Measurements from ENCODE around the gene CES3. TPM values are rescaled to one million over a fixed set of nuclear protein-coding genes. Genes with fewer than 3 reads are reported as not detected.
"Not testable (repeated sequence)": the region's sequence is repeated elsewhere in the genome, so short reads cannot be mapped to it uniquely, and the experiment has no call there.

Gene CES3
- total RNA-seq, 4 donors from 2014 or later, result 10.3 to 30.3 (median 12.9) TPM

GRCh38 chr16:66932076-66932475 is 29.0 kb upstream of the CES3 start:
- ATAC-seq (no peak), DNase-seq (no peak)
- intact Hi-C loops (cut with DNase I; ENCODE audit: low total_unique reads), result no loop called here
- in situ Hi-C loops (cut with MboI; ENCODE audit: low sequenced_read_pairs in 4 of 4), result no loop called here
- TF ChIP-seq, protein P1, sequence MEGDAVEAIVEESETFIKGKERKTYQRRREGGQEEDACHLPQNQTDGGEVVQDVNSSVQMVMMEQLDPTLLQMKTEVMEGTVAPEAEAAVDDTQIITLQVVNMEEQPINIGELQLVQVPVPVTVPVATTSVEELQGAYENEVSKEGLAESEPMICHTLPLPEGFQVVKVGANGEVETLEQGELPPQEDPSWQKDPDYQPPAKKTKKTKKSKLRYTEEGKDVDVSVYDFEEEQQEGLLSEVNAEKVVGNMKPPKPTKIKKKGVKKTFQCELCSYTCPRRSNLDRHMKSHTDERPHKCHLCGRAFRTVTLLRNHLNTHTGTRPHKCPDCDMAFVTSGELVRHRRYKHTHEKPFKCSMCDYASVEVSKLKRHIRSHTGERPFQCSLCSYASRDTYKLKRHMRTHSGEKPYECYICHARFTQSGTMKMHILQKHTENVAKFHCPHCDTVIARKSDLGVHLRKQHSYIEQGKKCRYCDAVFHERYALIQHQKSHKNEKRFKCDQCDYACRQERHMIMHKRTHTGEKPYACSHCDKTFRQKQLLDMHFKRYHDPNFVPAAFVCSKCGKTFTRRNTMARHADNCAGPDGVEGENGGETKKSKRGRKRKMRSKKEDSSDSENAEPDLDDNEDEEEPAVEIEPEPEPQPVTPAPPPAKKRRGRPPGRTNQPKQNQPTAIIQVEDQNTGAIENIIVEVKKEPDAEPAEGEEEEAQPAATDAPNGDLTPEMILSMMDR (IDR thresholded peaks at IDR 0.05 in 4 of 5, conservative IDR thresholded peaks at IDR 0.05 in 1 of 5), result no peak
- no peak for TF ChIP-seq POLR2A (IDR thresholded peaks at IDR 0.05)
- Histone ChIP-seq H3K27ac (peak overlapping the region; percentile 95 to 99 (median 98)), H3K27me3 (no peaks in the 10 kb centered on the region), H3K4me1 (peaks cover 62 to 72% of the 10 kb centered on the region in 2 donors), H3K4me3 (no peak overlapping the region), H3K36me3 (peaks cover 0 to 14% of the 10 kb centered on the region in 2 donors), H3K9me3 (no peaks in the 10 kb centered on the region)

GRCh38 chr16:66933776-66934137 is 27.3 kb upstream of the CES3 start:
- peaks cover 53 to 64% of the 10 kb centered on the region in 2 donors for H3K4me1 ChIP-seq
- ATAC-seq, result no peak

DNA sequence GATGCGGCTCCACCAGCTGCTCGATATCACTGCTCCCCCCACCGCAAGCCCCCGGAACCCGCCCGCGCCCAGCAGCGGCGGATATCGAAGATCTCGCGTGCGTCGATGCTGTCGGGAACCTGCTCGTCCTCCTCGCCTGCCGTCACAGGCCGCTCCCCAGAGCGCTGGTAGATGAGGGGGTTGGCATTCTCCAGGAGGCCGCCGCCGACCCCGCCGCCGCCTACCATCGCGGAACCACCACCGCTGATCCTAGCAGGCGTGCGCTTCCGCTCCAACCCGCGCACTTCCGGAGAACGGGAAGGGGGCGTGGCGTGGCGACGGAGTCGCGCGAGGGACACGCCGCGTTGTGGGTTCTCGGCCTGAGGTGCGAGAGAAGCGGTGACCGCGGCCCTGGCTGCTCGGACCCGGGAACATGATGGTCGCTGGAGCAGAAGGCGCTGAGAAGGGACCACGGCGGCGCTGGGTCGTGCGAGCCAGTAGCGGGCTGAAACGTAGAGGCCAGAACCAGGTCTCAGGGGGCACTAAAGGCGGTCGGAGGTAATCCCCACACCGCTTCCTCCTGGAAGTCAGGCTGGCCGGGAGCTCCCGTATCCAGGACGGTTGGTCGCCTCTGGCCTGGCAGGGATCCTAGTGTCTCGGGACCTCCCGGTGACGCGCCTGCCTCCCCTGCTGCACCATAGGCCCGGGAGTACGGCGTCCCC is 26.8 kb upstream of the CES3 start, which contains the start of gene CIAO2B:
Gene CIAO2B (minus strand): TSS at position 265 of the 701 bp plus-strand sequence. CDS start 38 bp downstream, at position 227.
- no peaks in the 10 kb centered on the region for H3K27me3 ChIP-seq
- DNase-seq (peak; percentile 77 to 88), ATAC-seq (peak; percentile 65 to 73)
- intact Hi-C loops (cut with DNase I; ENCODE audit: low total_unique reads), result no loop called here
- peak within 1 kb of the TSS; percentile 95 to 99 (median 98) for H3K27ac ChIP-seq
- peak within 1 kb of the TSS; percentile 88 to 99 (median 94) for H3K4me3 ChIP-seq
- no peaks in the 10 kb centered on the region for H3K9me3 ChIP-seq
- TF ChIP-seq POLR2A (IDR thresholded peaks at IDR 0.05), result peak; percentile 94 to 99
- TF ChIP-seq, protein P1 (IDR thresholded peaks at IDR 0.05 in 4 of 5, conservative IDR thresholded peaks at IDR 0.05 in 1 of 5), result peak in 2 of 5 experiments; percentile 11 to 16
- peaks cover 0 to 37% of the 10 kb centered on the region in 2 donors for H3K36me3 ChIP-seq
- in situ Hi-C loops (cut with MboI; ENCODE audit: low sequenced_read_pairs in 4 of 4), result no loop called here
- H3K4me1 ChIP-seq, result peaks cover 48 to 59% of the 10 kb centered on the region in 2 donors

More at GRCh38 chr16:66933776-66934137, 27.3 kb upstream of the CES3 start:
- intact Hi-C loops (cut with DNase I; ENCODE audit: low total_unique reads) (no loop called here), in situ Hi-C loops (cut with MboI; ENCODE audit: low sequenced_read_pairs in 4 of 4) (no loop called here)
- peak in 1 of 2 donors; percentile 29 for DNase-seq
- Histone ChIP-seq H3K36me3 (peaks cover 0 to 31% of the 10 kb centered on the region in 2 donors), H3K9me3 (no peaks in the 10 kb centered on the region), H3K27ac (peak overlapping the region; percentile 95 to 99 (median 98)), H3K4me3 (peak overlapping the region; percentile 88 to 99 (median 94)), H3K27me3 (no peaks in the 10 kb centered on the region)
- TF ChIP-seq POLR2A (IDR thresholded peaks at IDR 0.05), result no peak
- TF ChIP-seq, protein P1 (IDR thresholded peaks at IDR 0.05 in 4 of 5, conservative IDR thresholded peaks at IDR 0.05 in 1 of 5), result no peak

DNA sequence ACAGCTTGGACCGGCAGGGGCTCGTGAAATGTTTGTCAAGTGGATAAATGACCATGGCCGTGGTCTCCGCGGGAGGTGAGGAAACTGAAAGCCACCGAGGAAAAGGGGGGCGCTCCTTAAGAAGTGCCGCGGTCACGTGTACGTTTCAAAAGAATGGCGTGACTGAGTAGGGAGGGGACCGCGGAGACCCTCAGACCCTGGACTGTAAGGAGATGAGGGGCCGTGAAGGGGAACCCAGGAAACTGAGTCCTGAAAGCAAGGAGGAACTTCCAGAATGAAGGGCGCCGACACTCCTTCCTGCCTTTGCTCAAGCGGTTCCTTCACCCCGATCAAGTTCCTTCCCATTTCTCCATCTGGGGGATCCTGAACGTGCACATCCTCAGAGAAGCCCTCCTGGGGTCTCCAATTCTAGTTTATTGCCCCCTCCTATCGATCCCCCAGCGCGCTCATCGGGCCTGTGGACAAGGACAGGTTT is 26.2 kb upstream of the CES3 start:
- peaks cover 42 to 53% of the 10 kb centered on the region in 2 donors for H3K4me1 ChIP-seq
- in situ Hi-C loops (cut with MboI; ENCODE audit: low sequenced_read_pairs in 4 of 4); DNase-seq; intact Hi-C loops (cut with DNase I; ENCODE audit: low total_unique reads); H3K27me3 ChIP-seq; H3K9me3 ChIP-seq: not testable (repeated sequence)
- peaks cover 0 to 42% of the 10 kb centered on the region in 2 donors for H3K36me3 ChIP-seq
- H3K4me3 ChIP-seq, result peak overlapping the region; percentile 88 to 99 (median 94)
- H3K27ac ChIP-seq, result peak overlapping the region; percentile 95 to 99 (median 98)
- peak; percentile 3 to 8 for ATAC-seq

DNA sequence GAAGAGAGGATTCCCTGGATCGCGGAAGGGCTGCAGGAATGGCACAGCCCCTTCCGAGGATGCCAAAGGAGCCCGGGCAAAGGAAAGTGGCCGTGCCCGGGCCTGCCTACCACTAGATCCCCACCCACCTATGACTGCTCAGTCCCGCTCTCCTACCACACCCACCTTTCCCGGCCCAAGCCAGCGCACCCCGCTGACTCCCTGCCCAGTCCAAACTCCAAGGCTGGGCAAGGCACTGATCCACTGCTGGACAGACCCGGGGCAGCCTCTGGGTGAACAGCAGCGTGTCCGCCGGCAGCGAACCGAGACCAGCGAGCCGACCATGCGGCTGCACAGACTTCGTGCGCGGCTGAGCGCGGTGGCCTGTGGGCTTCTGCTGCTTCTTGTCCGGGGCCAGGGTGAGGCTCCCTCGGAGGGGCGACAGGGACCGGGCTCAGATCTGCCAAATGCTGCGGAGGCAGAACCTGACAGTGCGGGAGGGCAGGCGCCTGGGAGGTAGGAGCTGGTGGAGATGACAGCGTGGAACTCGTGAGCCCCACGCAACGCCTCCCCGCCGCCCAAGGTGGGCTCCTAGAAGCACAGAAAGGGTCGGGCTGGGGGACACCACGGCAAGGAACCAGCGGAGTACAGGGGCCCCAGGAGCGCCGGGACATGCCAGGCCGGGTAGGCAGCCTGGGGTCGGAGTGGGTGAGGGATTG is 25.6 kb upstream of the CES3 start, which contains the start of gene CES2:
Gene CES2 (plus strand): TSS at position 203 of the 698 bp plus-strand sequence. CDS start 120 bp downstream, at position 323.
- Histone ChIP-seq H3K27ac (peak within 1 kb of the TSS; percentile 95 to 99 (median 98)), H3K4me3 (peak within 1 kb of the TSS; percentile 88 to 99 (median 94)), H3K27me3 (no peaks in the 10 kb centered on the region), H3K4me1 (peaks cover 36 to 47% of the 10 kb centered on the region in 2 donors), H3K9me3 (no peaks in the 10 kb centered on the region), H3K36me3 (peaks cover 0 to 48% of the 10 kb centered on the region in 2 donors)
- TF ChIP-seq POLR2A (IDR thresholded peaks at IDR 0.05), result peak; percentile 37 to 64
- TF ChIP-seq, protein P1 (IDR thresholded peaks at IDR 0.05 in 4 of 5, conservative IDR thresholded peaks at IDR 0.05 in 1 of 5), result no peak
- ATAC-seq, result peak; percentile 28 to 40
- intact Hi-C loops (cut with DNase I; ENCODE audit: low total_unique reads), result no loop called here
- in situ Hi-C loops (cut with MboI; ENCODE audit: low sequenced_read_pairs in 4 of 4), result no loop called here
- DNase-seq, result peak; percentile 63 to 68

Data from gastrocnemius medialis (tissue), 4 donors.